DND-41 (cell line): ENCODE data around the gene TMTC1.

Experiments
- EZH2 ChIP-seq: IDR thresholded peaks from 3 replicates; pipeline ENCODE4 v1.6.1; 2012; ENCODE audit warnings: borderline replicate concordance, low read depth, mild to moderate bottlenecking, moderate library complexity, low read length, inconsistent platforms; ENCODE audit not compliant: severe bottlenecking
- TF ChIP-seq, protein P1 (sequence below): IDR thresholded peaks from 2 replicates; pipeline ENCODE4 v1.5.1; 2012; ENCODE audit warnings: borderline replicate concordance, low read length, moderate library complexity, mild to moderate bottlenecking; ENCODE audit not compliant: poor library complexity, severe bottlenecking; ENCODE audit errors: extremely low read depth

DNA sequence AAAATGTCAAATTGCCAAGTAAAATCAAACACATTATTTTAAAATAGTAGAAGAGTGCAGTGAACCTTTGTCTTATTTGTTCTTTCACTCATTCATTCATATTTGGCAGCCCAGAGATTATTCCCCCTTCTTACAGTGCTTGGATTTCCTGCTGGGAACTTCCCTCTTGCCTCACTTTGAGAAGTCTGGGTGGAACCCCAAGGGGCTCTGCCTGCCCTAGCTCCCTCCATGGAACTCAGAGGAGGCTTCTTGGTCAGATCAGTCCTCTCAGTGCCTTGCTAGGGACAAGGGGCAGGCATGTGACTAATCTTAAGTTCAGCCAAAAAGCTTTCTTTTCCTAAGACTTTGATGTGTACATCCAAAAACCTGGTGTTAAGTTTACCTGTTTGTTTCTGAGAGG, 201.6 kb downstream of the TMTC1 start:
- TF ChIP-seq, protein P1, sequence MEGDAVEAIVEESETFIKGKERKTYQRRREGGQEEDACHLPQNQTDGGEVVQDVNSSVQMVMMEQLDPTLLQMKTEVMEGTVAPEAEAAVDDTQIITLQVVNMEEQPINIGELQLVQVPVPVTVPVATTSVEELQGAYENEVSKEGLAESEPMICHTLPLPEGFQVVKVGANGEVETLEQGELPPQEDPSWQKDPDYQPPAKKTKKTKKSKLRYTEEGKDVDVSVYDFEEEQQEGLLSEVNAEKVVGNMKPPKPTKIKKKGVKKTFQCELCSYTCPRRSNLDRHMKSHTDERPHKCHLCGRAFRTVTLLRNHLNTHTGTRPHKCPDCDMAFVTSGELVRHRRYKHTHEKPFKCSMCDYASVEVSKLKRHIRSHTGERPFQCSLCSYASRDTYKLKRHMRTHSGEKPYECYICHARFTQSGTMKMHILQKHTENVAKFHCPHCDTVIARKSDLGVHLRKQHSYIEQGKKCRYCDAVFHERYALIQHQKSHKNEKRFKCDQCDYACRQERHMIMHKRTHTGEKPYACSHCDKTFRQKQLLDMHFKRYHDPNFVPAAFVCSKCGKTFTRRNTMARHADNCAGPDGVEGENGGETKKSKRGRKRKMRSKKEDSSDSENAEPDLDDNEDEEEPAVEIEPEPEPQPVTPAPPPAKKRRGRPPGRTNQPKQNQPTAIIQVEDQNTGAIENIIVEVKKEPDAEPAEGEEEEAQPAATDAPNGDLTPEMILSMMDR, result no peak
- no peak for TF ChIP-seq EZH2
